Epidermal melanocyte (primary cell): ENCODE results near the gene SH3BP2.

ENCODE experiments used
- DNase-seq: peaks from one replicate; pipeline ENCODE4 v3.0.0; 2011; ENCODE audit warnings: low spot score; ENCODE audit not compliant: insufficient read length

The SH3BP2 gene

DNA sequence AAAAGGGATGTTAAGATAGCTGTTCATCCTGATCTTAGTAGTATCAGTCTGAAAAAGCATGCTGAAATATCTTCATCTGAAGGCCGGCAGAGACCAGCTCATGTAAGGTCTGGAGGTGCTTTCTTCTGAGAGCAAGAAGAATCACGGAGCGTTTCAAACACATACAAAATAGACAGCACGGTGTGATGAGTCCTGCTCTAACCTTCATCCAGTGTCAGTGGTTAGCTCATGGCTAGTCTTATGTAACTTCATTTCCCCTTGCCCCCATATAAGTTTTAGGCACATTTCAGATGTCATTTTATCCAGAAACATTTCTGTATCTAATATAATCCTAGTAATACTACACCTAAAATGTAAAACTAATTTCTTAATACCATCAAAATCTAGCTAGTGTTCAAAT lies 78.6 kb downstream of the SH3BP2 start:
- DNase-seq: no peak

DNA sequence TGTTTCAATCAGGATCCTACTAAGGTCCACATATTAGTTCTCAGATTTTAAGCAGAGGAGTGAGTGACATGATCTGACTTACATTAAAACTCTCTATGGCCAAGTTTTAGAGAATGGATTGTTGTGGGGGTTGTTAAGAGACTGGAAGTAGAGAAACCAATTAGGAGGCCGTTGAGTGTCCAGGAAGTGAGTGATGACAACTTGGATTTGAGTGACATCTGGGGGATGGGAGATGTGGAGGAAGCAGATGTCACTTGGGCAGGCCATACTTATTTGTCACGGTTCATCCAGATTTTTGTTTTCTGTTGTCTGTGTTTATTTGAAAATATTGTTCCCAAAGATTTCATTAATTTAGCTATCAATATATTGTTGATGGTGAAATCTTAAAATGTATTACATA lies 79.0 kb downstream of the SH3BP2 start:
- no peak for DNase-seq

GRCh38 chr4:2873329-2873728 lies 80.4 kb downstream of the SH3BP2 start:
- DNase-seq: no peak

- DNase-seq: no peak
These were observed 82.0 kb downstream of the SH3BP2 start for GRCh38 chr4:2874861-2875260.

GRCh38 chr4:2875556-2875955 lies 82.7 kb downstream of the SH3BP2 start:
- no peak for DNase-seq

GRCh38 chr4:2878346-2878745 lies 85.5 kb downstream of the SH3BP2 start:
- no peak for DNase-seq

GRCh38 chr4:2879026-2879425 lies 86.1 kb downstream of the SH3BP2 start:
- no peak for DNase-seq

- no peak for DNase-seq
These were observed 88.5 kb downstream of the SH3BP2 start for GRCh38 chr4:2881431-2881830.

GRCh38 chr4:2882341-2882740 lies 89.5 kb downstream of the SH3BP2 start:
- DNase-seq: no peak

DNA sequence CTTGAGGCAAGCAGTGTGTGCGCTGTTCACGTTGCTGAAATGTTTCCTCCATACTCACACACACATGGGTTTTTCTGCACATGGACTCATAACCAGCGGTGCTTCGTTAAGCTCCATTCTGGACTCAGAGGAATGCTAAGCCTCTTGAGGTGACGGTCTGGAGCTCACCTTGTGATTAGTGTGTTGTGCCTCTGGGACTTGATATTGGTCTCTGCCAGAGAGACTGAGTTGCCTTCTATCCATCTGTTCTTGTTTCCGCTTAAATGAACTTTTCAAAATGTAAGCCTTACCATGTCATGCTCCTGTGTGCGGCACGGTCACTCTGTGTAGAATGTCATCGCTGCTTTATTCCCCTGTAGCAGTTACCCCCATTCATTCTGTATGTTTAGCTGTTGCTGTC lies 93.3 kb downstream of the SH3BP2 start:
- no peak for DNase-seq

GRCh38 chr4:2886622-2887021 lies 93.7 kb downstream of the SH3BP2 start:
- DNase-seq: no peak

DNA sequence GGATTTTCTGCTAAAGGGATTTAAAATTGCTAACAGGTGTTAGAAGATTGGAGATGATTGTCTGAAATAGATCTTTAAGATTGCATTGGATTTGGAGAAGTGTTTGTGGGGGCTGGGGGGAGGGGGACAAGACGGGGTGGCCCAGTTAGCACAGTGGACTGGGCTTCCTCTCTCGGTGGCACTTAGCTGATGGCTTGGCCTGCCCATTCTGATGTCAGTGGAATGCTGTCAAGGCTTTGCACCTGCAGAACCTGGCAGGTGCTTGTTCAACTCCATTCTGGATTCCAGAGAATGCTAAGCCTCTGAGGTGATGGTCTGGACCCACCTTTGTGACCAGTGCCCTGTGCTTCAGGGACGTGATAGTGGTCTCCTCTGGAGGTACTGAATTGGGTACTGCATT lies 94.5 kb downstream of the SH3BP2 start:
- DNase-seq: no peak

GRCh38 chr4:2888886-2889285 lies 96.0 kb downstream of the SH3BP2 start:
- DNase-seq: no peak
